Erythroblast (primary cell): ENCODE measurements around the gene COL6A1.

ENCODE experiments used
- GATA1 ChIP-seq: IDR thresholded peaks from 2 replicates; pipeline ENCODE4 v1.6.1; 2011; ENCODE audit warnings: low read depth, mild to moderate bottlenecking, control low read depth, low read length, moderate library complexity
- POLR2A ChIP-seq: IDR thresholded peaks from 2 replicates; pipeline ENCODE4 v1.6.1; 2011; ENCODE audit warnings: mild to moderate bottlenecking, low read length

DNA sequence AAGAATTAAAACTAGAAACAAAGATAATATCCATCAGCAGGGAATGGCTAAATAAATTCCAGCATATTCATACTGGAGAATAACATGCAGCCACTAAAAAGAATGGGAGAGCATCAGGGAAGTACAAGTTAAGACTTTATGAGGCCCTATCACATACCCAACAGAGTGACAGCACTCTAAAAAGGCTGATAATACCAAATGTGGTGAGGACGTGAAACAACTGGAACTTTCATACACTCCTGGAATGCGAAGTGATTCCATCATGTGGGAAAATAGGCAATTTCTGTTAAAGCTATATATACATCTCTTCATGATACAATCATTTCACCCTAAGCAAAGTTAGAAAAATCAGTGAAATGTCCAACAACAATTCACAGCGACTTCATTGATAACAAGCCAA, 42.6 kb downstream of the COL6A1 start:
- TF ChIP-seq POLR2A, result no peak
- no peak for TF ChIP-seq GATA1
